HG03108 (cell line): ENCODE measurements around the gene BTG2.
A peak's percentile ranks its signal among the peaks of the same experiment; 100 is the strongest.

ENCODE experiments used
- ATAC-seq: cut with Tn5 transposase; IDR thresholded peaks from one replicate; pipeline ENCODE4 v1.9.1; 2021; ENCODE audit warnings: moderate library complexity; ENCODE audit not compliant: unreplicated experiment

Gene BTG2

GRCh38 chr1:203291201-203292096, 13.9 kb upstream of the BTG2 start:
- no peak for ATAC-seq

GRCh38 chr1:203295796-203296195, 9.5 kb upstream of the BTG2 start:
- ATAC-seq, result no peak

GRCh38 chr1:203296460-203297073, 8.8 kb upstream of the BTG2 start:
- ATAC-seq, result no peak

- peak; percentile 48 for ATAC-seq
These were observed 6.2 kb upstream of the BTG2 start for GRCh38 chr1:203299169-203299568.

- peak; percentile 28 for ATAC-seq
These were observed 5.4 kb upstream of the BTG2 start for GRCh38 chr1:203299719-203300429.

GRCh38 chr1:203300441-203301330, 4.6 kb upstream of the BTG2 start:
- no peak for ATAC-seq

- no peak for ATAC-seq
These were observed 4.0 kb upstream of the BTG2 start for GRCh38 chr1:203301331-203301668.

GRCh38 chr1:203302456-203302855, 2.9 kb upstream of the BTG2 start:
- ATAC-seq, result no peak

- no peak for ATAC-seq
These were observed 2.4 kb upstream of the BTG2 start for GRCh38 chr1:203302894-203303293.

GRCh38 chr1:203304391-203304918, 864 bp upstream of the BTG2 start:
- ATAC-seq, result no peak

GRCh38 chr1:203305809-203306088, 430 bp downstream of the BTG2 start:
- ATAC-seq, result no peak

- ATAC-seq, result no peak
These were observed 1.0 kb downstream of the BTG2 start for GRCh38 chr1:203306089-203306964.

GRCh38 chr1:203306965-203307541, 1.7 kb downstream of the BTG2 start:
- ATAC-seq, result no peak

GRCh38 chr1:203307641-203308126, 2.4 kb downstream of the BTG2 start:
- ATAC-seq, result no peak

GRCh38 chr1:203308328-203308922, 3.1 kb downstream of the BTG2 start:
- ATAC-seq, result no peak

GRCh38 chr1:203308923-203309331, 3.6 kb downstream of the BTG2 start:
- ATAC-seq, result no peak

GRCh38 chr1:203311368-203312301, 6.3 kb downstream of the BTG2 start:
- no peak for ATAC-seq
